Liver (tissue), 3 donors: ENCODE results near the gene PDLIM7.

Experiments used
- ATF3 ChIP-seq: IDR thresholded peaks from 2 replicates; pipeline ENCODE4 v1.6.1; 2016; ENCODE audit warnings: antibody characterized with exemption
- GABPA ChIP-seq, 2 donors: IDR thresholded peaks in 1 of 2; conservative IDR thresholded peaks in 1 of 2; 2 replicates each; pipeline ENCODE4 v1.6.1; 2016; ENCODE audit warnings: antibody characterized with exemption in 2 of 2, mild to moderate bottlenecking in 1 of 2, moderate library complexity in 1 of 2
- HNF4G ChIP-seq: IDR thresholded peaks from 2 replicates; pipeline ENCODE4 v1.6.1; 2016; ENCODE audit warnings: antibody characterized with exemption
- RAD21 ChIP-seq, 2 donors: IDR thresholded peaks; 2 replicates each; pipeline ENCODE4 v1.6.1; 2016; ENCODE audit warnings: antibody characterized with exemption in 2 of 2, mild to moderate bottlenecking in 2 of 2
- REST ChIP-seq: IDR thresholded peaks from 2 replicates; pipeline ENCODE4 v1.6.1; 2016; ENCODE audit warnings: antibody characterized with exemption, mild to moderate bottlenecking
- SP1 ChIP-seq: IDR thresholded peaks from 2 replicates; pipeline ENCODE4 v1.6.1; 2018; ENCODE audit warnings: antibody characterized with exemption, mild to moderate bottlenecking
- TAF1 ChIP-seq: conservative IDR thresholded peaks from 2 replicates; pipeline ENCODE4 v1.6.1; 2016; ENCODE audit warnings: antibody characterized with exemption, mild to moderate bottlenecking
- YY1 ChIP-seq: IDR thresholded peaks from 2 replicates; pipeline ENCODE4 v1.6.1; 2016; ENCODE audit warnings: antibody characterized with exemption, mild to moderate bottlenecking
- ZBTB33 ChIP-seq: IDR thresholded peaks from 2 replicates; pipeline ENCODE4 v1.6.1; 2016; ENCODE audit warnings: antibody characterized with exemption
- TF ChIP-seq, protein P1 (sequence below): fragments of 150-350 bp; IDR thresholded peaks from 2 replicates; pipeline ENCODE4 v1.5.1; 2017; ENCODE audit warnings: improper control_type of control experiment, low read depth, low read length; ENCODE audit not compliant: missing input control
- TF ChIP-seq, protein P2 (sequence below): IDR thresholded peaks from 2 replicates; pipeline ENCODE4 v1.6.1; 2016; ENCODE audit warnings: antibody characterized with exemption
- donor health status: healthy.
- donor health status: healthy.

DNA sequence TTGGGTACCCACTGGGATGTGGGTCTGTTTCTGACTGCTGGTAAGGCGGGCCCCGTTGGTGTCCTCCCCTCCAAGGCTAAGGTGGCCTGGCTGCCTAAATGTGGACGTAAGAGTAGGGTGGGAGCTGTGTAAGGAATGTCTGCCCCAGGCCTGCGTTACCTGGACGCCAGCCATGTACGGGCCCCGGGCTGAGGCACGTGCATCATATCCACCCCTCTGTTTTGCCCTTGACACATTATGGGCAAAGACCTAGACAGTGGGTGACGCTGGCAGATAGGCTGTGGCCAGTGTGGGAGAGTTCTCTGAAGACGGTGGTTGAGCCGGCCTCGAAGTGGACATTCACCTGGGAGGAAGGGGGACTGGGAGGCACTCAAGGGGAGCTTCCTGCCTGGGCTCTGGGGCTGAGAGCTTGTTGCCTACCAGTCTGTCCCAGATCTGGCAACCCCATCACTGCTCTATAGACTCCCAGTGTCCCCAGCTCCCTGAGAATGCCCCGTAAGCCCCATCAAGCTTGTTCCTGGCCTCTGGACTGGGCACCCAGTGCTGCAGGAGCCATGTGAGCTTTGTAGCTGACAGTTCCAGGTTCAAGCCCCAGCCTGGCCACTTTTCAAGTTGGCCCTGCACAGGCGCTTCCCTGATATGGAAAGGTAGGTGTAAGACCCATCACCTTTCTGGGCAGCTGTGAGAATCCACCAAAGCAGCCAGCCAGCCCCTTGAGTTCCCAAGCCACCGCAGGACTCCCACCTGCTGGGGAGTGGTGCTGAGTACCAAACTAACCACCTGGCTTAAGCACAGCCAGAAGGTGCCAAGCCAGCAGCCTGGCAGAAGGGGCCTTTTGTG lies 54.0 kb downstream of the PDLIM7 start:
- TF ChIP-seq, protein P1, sequence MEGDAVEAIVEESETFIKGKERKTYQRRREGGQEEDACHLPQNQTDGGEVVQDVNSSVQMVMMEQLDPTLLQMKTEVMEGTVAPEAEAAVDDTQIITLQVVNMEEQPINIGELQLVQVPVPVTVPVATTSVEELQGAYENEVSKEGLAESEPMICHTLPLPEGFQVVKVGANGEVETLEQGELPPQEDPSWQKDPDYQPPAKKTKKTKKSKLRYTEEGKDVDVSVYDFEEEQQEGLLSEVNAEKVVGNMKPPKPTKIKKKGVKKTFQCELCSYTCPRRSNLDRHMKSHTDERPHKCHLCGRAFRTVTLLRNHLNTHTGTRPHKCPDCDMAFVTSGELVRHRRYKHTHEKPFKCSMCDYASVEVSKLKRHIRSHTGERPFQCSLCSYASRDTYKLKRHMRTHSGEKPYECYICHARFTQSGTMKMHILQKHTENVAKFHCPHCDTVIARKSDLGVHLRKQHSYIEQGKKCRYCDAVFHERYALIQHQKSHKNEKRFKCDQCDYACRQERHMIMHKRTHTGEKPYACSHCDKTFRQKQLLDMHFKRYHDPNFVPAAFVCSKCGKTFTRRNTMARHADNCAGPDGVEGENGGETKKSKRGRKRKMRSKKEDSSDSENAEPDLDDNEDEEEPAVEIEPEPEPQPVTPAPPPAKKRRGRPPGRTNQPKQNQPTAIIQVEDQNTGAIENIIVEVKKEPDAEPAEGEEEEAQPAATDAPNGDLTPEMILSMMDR: no peak
- TF ChIP-seq TAF1 (no peak), HNF4G (no peak), YY1 (no peak), ZBTB33 (no peak), GABPA (IDR thresholded peaks at IDR 0.05 in 1 of 2, conservative IDR thresholded peaks at IDR 0.05 in 1 of 2) (no peak), ATF3 (no peak), SP1 (no peak), RAD21 (IDR thresholded peaks at IDR 0.05) (no peak), REST (no peak)
- TF ChIP-seq, protein P2, sequence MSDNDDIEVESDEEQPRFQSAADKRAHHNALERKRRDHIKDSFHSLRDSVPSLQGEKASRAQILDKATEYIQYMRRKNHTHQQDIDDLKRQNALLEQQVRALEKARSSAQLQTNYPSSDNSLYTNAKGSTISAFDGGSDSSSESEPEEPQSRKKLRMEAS: no peak
